ENCODE results near the gene FXR2. TPM values are rescaled to one million over a fixed set of nuclear protein-coding genes. Genes with fewer than 3 reads are reported as not detected.

FXR2 gene
- total RNA-seq, 5 donors from 2014 or later (not counting 1 experiment from before 2014, with no cell fraction given) = 25.4 to 44.7 (median 40.5) TPM

DNA sequence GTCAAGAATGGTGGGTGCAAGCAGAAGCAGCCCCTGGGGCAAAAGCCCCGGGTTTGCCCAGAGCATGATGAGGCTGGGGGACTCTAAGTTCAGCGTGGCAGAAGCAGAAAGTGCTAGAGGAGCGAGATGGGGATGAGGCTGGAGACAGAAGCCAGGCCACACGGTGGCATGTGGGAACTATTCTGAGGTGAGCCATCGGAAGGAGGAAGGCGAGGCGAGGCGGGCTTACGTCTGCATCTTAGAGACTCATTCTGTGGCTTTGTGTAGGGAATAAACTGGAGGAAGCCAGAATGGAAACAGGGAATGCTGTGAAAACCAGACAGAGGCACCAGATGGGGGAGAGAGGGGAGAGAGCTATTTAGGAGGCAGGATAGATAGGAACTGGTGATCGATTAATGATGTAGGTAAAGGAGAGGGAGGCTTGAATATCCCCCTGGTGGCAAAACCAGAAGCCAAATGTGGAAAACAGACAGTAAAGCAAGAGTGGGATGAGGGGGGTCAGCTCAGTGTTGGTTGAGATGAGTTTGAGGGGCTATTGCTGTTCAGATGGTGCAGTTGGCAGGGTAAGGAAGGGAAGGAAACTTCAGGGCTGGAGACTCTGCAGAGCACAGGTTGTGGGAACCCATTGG, 59.3 kb downstream of the FXR2 start:
- Histone ChIP-seq H3K9me3 (no peaks in the 10 kb centered on the region), H3K27me3 (replicated peaks in 1 of 2; ENCODE audit: control insufficient read depth in 2 of 2, extremely low read depth in 1 of 2, insufficient read depth in 2 of 2, low read length in 1 of 2) (no peaks in the 10 kb centered on the region), H3K27ac (ENCODE audit: low read length) (peak overlapping the region; percentile 45), H3K4me3 (ENCODE audit: control insufficient read depth in 1 of 2, extremely low read depth in 1 of 2, low read length in 1 of 2) (no peak overlapping the region), H3K36me3 (ENCODE audit: control insufficient read depth in 2 of 2, extremely low read depth in 1 of 2, insufficient read depth in 1 of 2, low read length in 1 of 2) (peaks cover 0 to 13% of the 10 kb centered on the region in 2 donors), H3K4me1 (ENCODE audit: control insufficient read depth in 1 of 2, extremely low read depth in 1 of 2, insufficient read depth in 2 of 2, low read length in 2 of 2) (peaks cover 25 to 74% of the 10 kb centered on the region in 2 experiments)
- Mint-ChIP-seq H3K4me3 (peak overlapping the region in 1 of 3 donors; percentile 22), H3K9me3 (no peaks in the 10 kb centered on the region), H3K4me1 (peaks cover 58 to 89% (median 73%) of the 10 kb centered on the region in 3 donors), H3K36me3 (peaks cover 21% of the 10 kb centered on the region), H3K27me3 (no peaks in the 10 kb centered on the region), H3K27ac (peak overlapping the region; percentile 58 to 83)
- ATAC-seq (replicated peaks in 1 of 4) (no peak), DNase-seq (no peak)
- POLR2A ChIA-PET = no interaction called here
- CTCF ChIA-PET = interaction anchor here (0.6 kb wide), 3 partner anchors 66 to 168 kb away, joined by 3 to 10 read pairs (median 5); no protein-coding TSS in a partner anchor
- 91% methylated on average over 10 of the region's 10 CpGs for WGBS (ENCODE audit: insufficient coverage)

DNA sequence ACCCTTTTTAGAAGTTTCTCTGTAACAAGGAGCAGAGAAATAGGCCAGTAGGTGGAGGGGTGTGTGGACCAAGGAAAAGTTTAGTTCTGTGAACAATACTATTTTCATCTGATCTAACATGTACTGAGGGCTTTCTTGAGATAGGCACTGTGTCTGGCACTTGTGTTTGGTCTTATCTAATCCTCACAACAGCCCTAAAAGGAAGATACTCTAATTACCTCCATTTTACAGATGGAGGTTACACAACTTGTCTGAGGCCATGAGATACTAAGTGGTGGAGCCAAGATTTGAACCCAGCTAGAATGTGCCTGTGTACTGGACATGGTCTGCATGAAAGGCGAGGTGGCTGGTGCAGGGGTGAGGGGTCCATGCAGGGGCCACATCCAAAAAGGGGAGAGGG, 61.3 kb downstream of the FXR2 start:
- no peak overlapping the region for H3K4me3 ChIP-seq (ENCODE audit: control insufficient read depth in 1 of 2, extremely low read depth in 1 of 2, low read length in 1 of 2)
- POLR2A ChIA-PET = no interaction called here
- H3K36me3 ChIP-seq (ENCODE audit: control insufficient read depth in 2 of 2, extremely low read depth in 1 of 2, insufficient read depth in 1 of 2, low read length in 1 of 2) = peaks cover 6 to 17% of the 10 kb centered on the region in 2 donors
- CTCF ChIA-PET = interaction anchor here in 1 of 2 donors (0.5 kb wide), 1 partner anchor 197 kb away, joined by 3 read pairs; no protein-coding TSS in a partner anchor
- no peaks in the 10 kb centered on the region for H3K9me3 Mint-ChIP-seq
- peak overlapping the region; percentile 92 for H3K27ac Mint-ChIP-seq
- H3K9me3 ChIP-seq = no peaks in the 10 kb centered on the region
- ATAC-seq (replicated peaks in 1 of 4) (no peak), DNase-seq (no peak)
- H3K4me1 Mint-ChIP-seq = peaks cover 65 to 89% (median 70%) of the 10 kb centered on the region in 3 donors
- H3K27me3 ChIP-seq (replicated peaks in 1 of 2; ENCODE audit: control insufficient read depth in 2 of 2, extremely low read depth in 1 of 2, insufficient read depth in 2 of 2, low read length in 1 of 2) = no peaks in the 10 kb centered on the region
- H3K27ac ChIP-seq (ENCODE audit: low read length) = peak overlapping the region; percentile 65
- H3K36me3 Mint-ChIP-seq = peaks cover 21% of the 10 kb centered on the region
- no peaks in the 10 kb centered on the region for H3K27me3 Mint-ChIP-seq
- H3K4me3 Mint-ChIP-seq = peak overlapping the region in 1 of 3 donors; percentile 89
- no CpG with 5 or more reads among the region's 1 CpG for WGBS (ENCODE audit: insufficient coverage)
- peaks cover 37 to 80% of the 10 kb centered on the region in 2 experiments for H3K4me1 ChIP-seq (ENCODE audit: control insufficient read depth in 1 of 2, extremely low read depth in 1 of 2, insufficient read depth in 2 of 2, low read length in 2 of 2)

DNA sequence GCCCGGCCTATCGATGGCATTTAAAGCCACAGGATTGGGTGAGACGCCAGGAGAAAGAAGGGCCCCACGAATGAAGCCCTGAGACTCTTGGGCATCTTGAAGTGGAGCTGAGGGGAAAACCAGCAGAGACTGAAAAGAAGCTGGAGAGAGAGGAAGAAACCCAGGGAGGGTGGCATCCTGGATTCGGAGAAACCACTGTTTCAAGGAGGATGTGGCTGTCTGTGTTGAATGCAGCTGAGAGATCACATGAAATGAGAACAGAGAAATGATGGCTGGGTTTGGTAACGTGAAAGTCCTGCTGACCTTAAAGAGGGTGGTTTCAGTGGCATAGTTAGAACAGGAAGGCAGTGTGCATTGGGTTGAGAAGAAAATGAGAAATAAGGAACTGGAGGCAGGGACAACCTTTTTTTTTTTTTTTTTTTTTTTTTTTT, 62.1 kb downstream of the FXR2 start:
- H3K4me1 Mint-ChIP-seq = peaks cover 64 to 89% (median 71%) of the 10 kb centered on the region in 3 donors
- ATAC-seq (replicated peaks in 1 of 4) (peak; percentile 64 to 82 (median 67)), DNase-seq (peak in 18 of 35 experiments; percentile 8 to 68 (median 35))
- peak overlapping the region; percentile 7 to 89 (median 67) for H3K4me3 Mint-ChIP-seq
- H3K27ac Mint-ChIP-seq = peak overlapping the region; percentile 92
- H3K4me1 ChIP-seq (ENCODE audit: control insufficient read depth in 1 of 2, extremely low read depth in 1 of 2, insufficient read depth in 2 of 2, low read length in 2 of 2) = peaks cover 34 to 80% of the 10 kb centered on the region in 2 experiments
- no peaks in the 10 kb centered on the region for H3K9me3 Mint-ChIP-seq
- H3K36me3 ChIP-seq (ENCODE audit: control insufficient read depth in 2 of 2, extremely low read depth in 1 of 2, insufficient read depth in 1 of 2, low read length in 1 of 2) = peaks cover 6 to 17% of the 10 kb centered on the region in 2 donors
- CTCF ChIA-PET = interaction anchor here (0.6 to 1.6 kb wide), 4 partner anchors 8 to 117 kb away, joined by 3 to 7 read pairs (median 4); partner anchors contain the start of gene TMEM102 (in 1 of the 2)
- H3K9me3 ChIP-seq = no peaks in the 10 kb centered on the region
- no peak overlapping the region for H3K4me3 ChIP-seq (ENCODE audit: control insufficient read depth in 1 of 2, extremely low read depth in 1 of 2, low read length in 1 of 2)
- H3K36me3 Mint-ChIP-seq = peaks cover 21% of the 10 kb centered on the region
- peak overlapping the region; percentile 65 for H3K27ac ChIP-seq (ENCODE audit: low read length)
- no peaks in the 10 kb centered on the region for H3K27me3 ChIP-seq (replicated peaks in 1 of 2; ENCODE audit: control insufficient read depth in 2 of 2, extremely low read depth in 1 of 2, insufficient read depth in 2 of 2, low read length in 1 of 2)
- WGBS (ENCODE audit: insufficient coverage) = 16% methylated on average over 6 of the region's 6 CpGs
- POLR2A ChIA-PET = interaction anchor here (0.6 to 0.7 kb wide), 3 partner anchors 12 to 61 kb away, joined by 4 to 9 read pairs (median 5); no protein-coding TSS in a partner anchor
- no peaks in the 10 kb centered on the region for H3K27me3 Mint-ChIP-seq

DNA sequence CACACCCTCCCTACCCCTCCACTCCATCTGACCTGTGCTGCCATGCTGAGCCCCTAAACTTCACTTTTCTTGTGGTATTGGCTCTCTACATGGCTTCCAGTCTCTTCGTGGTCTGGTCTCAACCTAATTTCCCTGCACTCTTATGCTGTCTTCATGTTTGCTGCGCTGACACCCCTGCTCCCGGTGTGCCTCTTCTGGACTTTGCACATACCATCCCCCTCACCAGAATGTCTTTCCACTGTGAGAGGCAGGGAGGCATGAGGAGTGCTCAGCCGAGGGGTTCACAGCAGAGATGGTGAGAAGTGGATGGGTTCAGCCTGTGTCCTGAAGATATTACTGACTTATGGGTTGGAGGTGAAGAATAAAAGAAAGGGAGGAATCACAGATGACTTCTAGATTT, 63.3 kb downstream of the FXR2 start:
- peaks cover 60 to 86% (median 70%) of the 10 kb centered on the region in 3 donors for H3K4me1 Mint-ChIP-seq
- ATAC-seq (replicated peaks in 1 of 4) (no peak), DNase-seq (no peak)
- ChIA-PET POLR2A (no interaction called here), CTCF (interaction anchor here in 1 of 2 donors (1.6 kb wide), 1 partner anchor 9 kb away, joined by 7 read pairs; no protein-coding TSS in a partner anchor)
- Histone ChIP-seq H3K36me3 (ENCODE audit: control insufficient read depth in 2 of 2, extremely low read depth in 1 of 2, insufficient read depth in 1 of 2, low read length in 1 of 2) (peaks cover 6 to 8% of the 10 kb centered on the region in 2 donors), H3K4me1 (ENCODE audit: control insufficient read depth in 1 of 2, extremely low read depth in 1 of 2, insufficient read depth in 2 of 2, low read length in 2 of 2) (peaks cover 32 to 80% of the 10 kb centered on the region in 2 experiments), H3K9me3 (no peaks in the 10 kb centered on the region), H3K4me3 (ENCODE audit: control insufficient read depth in 1 of 2, extremely low read depth in 1 of 2, low read length in 1 of 2) (no peak overlapping the region), H3K27ac (ENCODE audit: low read length) (peak overlapping the region; percentile 32), H3K27me3 (replicated peaks in 1 of 2; ENCODE audit: control insufficient read depth in 2 of 2, extremely low read depth in 1 of 2, insufficient read depth in 2 of 2, low read length in 1 of 2) (no peaks in the 10 kb centered on the region)
- no peaks in the 10 kb centered on the region for H3K27me3 Mint-ChIP-seq
- WGBS (ENCODE audit: insufficient coverage) = 11% methylated on average over 1 of the region's 4 CpGs
- H3K9me3 Mint-ChIP-seq = no peaks in the 10 kb centered on the region
- H3K27ac Mint-ChIP-seq = peak overlapping the region; percentile 92
- peaks cover 18% of the 10 kb centered on the region for H3K36me3 Mint-ChIP-seq
- H3K4me3 Mint-ChIP-seq = peak overlapping the region in 2 of 3 donors; percentile 47 to 89

DNA sequence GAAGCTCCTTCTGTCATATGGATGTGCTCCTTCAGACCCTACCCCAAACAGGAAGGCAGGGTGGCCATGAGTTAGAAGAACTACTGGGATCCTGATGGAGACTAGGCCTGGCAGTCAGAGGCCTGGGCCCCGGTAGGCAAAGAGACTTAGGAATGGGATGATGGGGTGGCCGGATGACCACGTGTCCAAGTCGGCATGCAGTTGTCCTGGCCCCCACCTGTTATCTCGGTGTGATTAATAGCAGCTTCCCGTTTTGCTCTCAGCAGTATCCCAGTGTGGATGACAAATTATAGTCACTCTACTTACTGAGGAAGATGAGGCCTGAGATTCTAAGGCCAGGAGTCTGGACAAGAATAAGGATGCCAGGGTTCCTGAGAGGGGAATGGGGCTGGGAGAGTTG, 64.4 kb downstream of the FXR2 start:
- Histone ChIP-seq H3K27ac (ENCODE audit: low read length) (peak overlapping the region; percentile 71), H3K4me3 (ENCODE audit: control insufficient read depth in 1 of 2, extremely low read depth in 1 of 2, low read length in 1 of 2) (peak overlapping the region in 1 of 2 donors; percentile 59), H3K4me1 (ENCODE audit: control insufficient read depth in 1 of 2, extremely low read depth in 1 of 2, insufficient read depth in 2 of 2, low read length in 2 of 2) (peaks cover 32 to 77% of the 10 kb centered on the region in 2 experiments), H3K27me3 (replicated peaks in 1 of 2; ENCODE audit: control insufficient read depth in 2 of 2, extremely low read depth in 1 of 2, insufficient read depth in 2 of 2, low read length in 1 of 2) (no peaks in the 10 kb centered on the region), H3K9me3 (no peaks in the 10 kb centered on the region), H3K36me3 (ENCODE audit: control insufficient read depth in 2 of 2, extremely low read depth in 1 of 2, insufficient read depth in 1 of 2, low read length in 1 of 2) (peaks cover 6 to 8% of the 10 kb centered on the region in 2 donors)
- CTCF ChIA-PET = interaction anchor here in 1 of 2 donors (0.9 kb wide), 1 partner anchor 11 kb away, joined by 4 read pairs; the partner anchor contains the start of gene SENP3
- H3K27ac Mint-ChIP-seq = peak overlapping the region; percentile 92
- 79% methylated on average over 3 of the region's 6 CpGs for WGBS (ENCODE audit: insufficient coverage)
- H3K27me3 Mint-ChIP-seq = no peaks in the 10 kb centered on the region
- no peak for ATAC-seq (replicated peaks in 1 of 4)
- peaks cover 56 to 75% (median 65%) of the 10 kb centered on the region in 3 donors for H3K4me1 Mint-ChIP-seq
- peak overlapping the region; percentile 84 to 90 (median 89) for H3K4me3 Mint-ChIP-seq
- no peak for DNase-seq
- H3K9me3 Mint-ChIP-seq = no peaks in the 10 kb centered on the region
- POLR2A ChIA-PET = no interaction called here
- peaks cover 13% of the 10 kb centered on the region for H3K36me3 Mint-ChIP-seq

DNA sequence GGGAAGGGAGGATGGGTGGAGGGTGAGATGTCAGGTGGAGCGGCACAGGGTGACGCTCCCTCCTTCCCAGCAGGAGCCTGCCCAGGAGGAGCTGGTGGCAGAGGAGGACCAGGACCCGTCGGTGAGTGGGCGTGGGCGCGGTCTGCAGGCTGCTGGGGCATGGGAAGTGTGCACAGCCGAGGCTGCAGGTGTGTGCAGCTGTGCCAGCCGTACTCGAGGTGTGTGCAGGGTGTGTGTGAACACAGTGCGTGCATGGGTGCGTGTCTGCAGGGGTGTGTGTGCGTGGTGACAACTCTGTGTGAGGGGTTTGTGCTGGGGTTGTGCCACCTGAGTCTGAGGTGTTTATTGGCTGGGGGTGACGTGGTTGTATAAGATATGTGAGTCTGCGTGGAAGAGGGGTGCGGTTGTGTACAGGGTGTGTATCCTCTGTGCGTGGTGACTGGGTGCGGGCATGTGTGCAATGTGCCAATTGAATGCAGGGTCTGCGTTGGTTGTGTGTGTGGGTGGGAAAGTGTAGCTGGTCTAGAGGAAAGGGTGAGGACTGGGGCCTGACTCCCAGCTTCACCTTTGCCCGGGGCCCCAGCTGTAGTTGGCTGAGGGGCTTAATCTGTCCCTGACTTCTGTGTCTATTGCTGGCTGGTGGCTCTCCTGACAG, 65.2 kb downstream of the FXR2 start:
- 6% methylated on average over 17 of the region's 20 CpGs for WGBS (ENCODE audit: insufficient coverage)
- H3K4me1 Mint-ChIP-seq = peaks cover 51 to 67% (median 59%) of the 10 kb centered on the region in 3 donors
- H3K9me3 ChIP-seq = no peaks in the 10 kb centered on the region
- peak overlapping the region; percentile 71 for H3K27ac ChIP-seq (ENCODE audit: low read length)
- CTCF ChIA-PET = interaction anchor here in 1 of 2 donors (0.7 to 0.9 kb wide), 2 partner anchors 12 to 22 kb away, joined by 4 to 5 read pairs; partner anchors contain the start of gene SENP3
- peaks cover 6 to 8% of the 10 kb centered on the region in 2 donors for H3K36me3 ChIP-seq (ENCODE audit: control insufficient read depth in 2 of 2, extremely low read depth in 1 of 2, insufficient read depth in 1 of 2, low read length in 1 of 2)
- POLR2A ChIA-PET = interaction anchor here (0.5 to 0.7 kb wide), 2 partner anchors 28 to 34 kb away, joined by 3 to 5 read pairs; no protein-coding TSS in a partner anchor
- DNase-seq (peak in 26 of 35 experiments; percentile 8 to 58 (median 34)), ATAC-seq (replicated peaks in 1 of 4) (peak; percentile 43 to 58 (median 51))
- H3K27me3 ChIP-seq (replicated peaks in 1 of 2; ENCODE audit: control insufficient read depth in 2 of 2, extremely low read depth in 1 of 2, insufficient read depth in 2 of 2, low read length in 1 of 2) = no peaks in the 10 kb centered on the region
- no peaks in the 10 kb centered on the region for H3K9me3 Mint-ChIP-seq
- peak overlapping the region; percentile 92 for H3K27ac Mint-ChIP-seq
- peaks cover 32 to 69% of the 10 kb centered on the region in 2 experiments for H3K4me1 ChIP-seq (ENCODE audit: control insufficient read depth in 1 of 2, extremely low read depth in 1 of 2, insufficient read depth in 2 of 2, low read length in 2 of 2)
- peak overlapping the region; percentile 59 to 81 for H3K4me3 ChIP-seq (ENCODE audit: control insufficient read depth in 1 of 2, extremely low read depth in 1 of 2, low read length in 1 of 2)
- peak overlapping the region; percentile 84 to 90 (median 89) for H3K4me3 Mint-ChIP-seq
- no peaks in the 10 kb centered on the region for H3K27me3 Mint-ChIP-seq
- peaks cover 8% of the 10 kb centered on the region for H3K36me3 Mint-ChIP-seq

Measured in T-cell (primary cell).